Epithelial cell of proximal tubule (primary cell): ENCODE results near the gene MPI. TPM values are rescaled to one million over a fixed set of nuclear protein-coding genes. Genes with fewer than 3 reads are reported as not detected.
A peak's percentile ranks its signal among the peaks of the same experiment; 100 is the strongest.

ENCODE experiments used
- DNase-seq: peaks from one replicate; pipeline ENCODE4 v3.0.0-alpha.2; 2011; ENCODE audit warnings: low read depth
- H3K4me3 ChIP-seq: 2 replicates; pipeline ENCODE4 v1.5.1; 2011; ENCODE audit warnings: low read depth, mild to moderate bottlenecking, low read length
- total RNA-seq: library from RNA; depleted of rRNA; stranded (reverse); fragments of >200 nt; gene quantifications from 2 replicates; pipeline ENCODE4 v1.2.3, GENCODE V29; 2015
- TF ChIP-seq, protein P1 (sequence below): conservative IDR thresholded peaks from 2 replicates; pipeline ENCODE4 v1.5.1; 2012; ENCODE audit warnings: low read depth, mild to moderate bottlenecking, low read length

The MPI gene
- total RNA-seq, 1 donor from 2014 or later, result 64.2 TPM

DNA sequence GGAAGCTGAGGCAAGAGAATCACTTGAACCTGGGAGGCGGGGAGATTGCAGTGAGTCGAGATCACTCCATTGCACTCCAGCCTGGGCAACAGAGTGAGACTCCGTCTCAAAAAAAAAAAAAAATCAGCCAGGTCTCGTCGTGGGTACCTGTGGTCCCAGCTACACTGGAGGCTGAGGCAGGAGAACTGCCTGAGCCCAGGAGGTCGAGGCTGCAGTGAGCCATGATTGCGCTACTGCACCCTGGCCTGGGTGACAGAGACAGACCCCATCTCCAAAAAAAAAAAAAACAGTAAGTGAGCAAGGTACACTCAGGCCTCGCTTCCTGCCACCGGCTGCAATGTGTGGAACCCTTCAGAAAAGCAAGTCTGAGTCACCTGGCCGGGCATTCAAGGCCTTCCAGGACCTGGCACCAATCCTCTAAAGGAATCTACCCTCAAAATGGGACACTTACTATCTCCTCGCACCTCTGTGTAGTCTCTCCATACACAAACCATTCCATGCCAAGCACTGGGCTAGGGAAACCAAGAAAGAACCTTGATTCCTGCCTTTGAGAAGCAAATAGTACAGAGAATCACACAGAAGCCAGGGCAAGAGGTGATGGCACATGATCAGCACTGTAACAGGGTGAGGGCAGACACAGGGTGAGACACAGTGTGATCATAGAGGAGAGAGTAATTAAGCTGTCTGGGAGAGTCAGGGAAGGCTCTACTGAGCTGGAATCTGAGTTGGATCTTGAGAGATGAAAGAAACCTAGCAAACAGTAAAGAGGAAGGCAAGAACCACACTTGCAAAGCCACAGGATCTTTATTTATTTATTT, 26.4 kb upstream of the MPI start:
- peak; percentile 71 for DNase-seq
- TF ChIP-seq, protein P1, sequence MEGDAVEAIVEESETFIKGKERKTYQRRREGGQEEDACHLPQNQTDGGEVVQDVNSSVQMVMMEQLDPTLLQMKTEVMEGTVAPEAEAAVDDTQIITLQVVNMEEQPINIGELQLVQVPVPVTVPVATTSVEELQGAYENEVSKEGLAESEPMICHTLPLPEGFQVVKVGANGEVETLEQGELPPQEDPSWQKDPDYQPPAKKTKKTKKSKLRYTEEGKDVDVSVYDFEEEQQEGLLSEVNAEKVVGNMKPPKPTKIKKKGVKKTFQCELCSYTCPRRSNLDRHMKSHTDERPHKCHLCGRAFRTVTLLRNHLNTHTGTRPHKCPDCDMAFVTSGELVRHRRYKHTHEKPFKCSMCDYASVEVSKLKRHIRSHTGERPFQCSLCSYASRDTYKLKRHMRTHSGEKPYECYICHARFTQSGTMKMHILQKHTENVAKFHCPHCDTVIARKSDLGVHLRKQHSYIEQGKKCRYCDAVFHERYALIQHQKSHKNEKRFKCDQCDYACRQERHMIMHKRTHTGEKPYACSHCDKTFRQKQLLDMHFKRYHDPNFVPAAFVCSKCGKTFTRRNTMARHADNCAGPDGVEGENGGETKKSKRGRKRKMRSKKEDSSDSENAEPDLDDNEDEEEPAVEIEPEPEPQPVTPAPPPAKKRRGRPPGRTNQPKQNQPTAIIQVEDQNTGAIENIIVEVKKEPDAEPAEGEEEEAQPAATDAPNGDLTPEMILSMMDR, result no peak
- H3K4me3 ChIP-seq, result no peak overlapping the region

DNA sequence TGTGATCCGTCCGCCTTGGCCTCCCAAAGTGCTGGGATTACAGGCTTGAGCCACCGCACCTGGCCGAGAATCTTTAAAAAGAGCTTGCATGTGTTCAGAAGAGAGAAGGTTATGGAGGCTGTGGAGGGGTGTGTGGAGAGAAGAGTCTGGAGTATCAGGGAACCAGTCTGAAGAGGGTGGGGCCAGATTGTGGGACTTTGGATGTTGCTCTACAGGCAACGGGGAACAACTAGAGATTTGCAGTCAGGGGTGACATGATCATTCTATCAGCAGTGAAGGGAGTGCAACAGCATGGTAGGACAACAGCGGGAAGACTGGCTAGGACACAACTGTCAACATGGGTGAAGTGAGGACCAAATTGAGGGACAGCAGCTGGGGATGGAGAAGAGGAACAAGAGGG, 25.5 kb upstream of the MPI start:
- no peak for DNase-seq
- no peak overlapping the region for H3K4me3 ChIP-seq
- TF ChIP-seq, protein P1, result no peak

DNA sequence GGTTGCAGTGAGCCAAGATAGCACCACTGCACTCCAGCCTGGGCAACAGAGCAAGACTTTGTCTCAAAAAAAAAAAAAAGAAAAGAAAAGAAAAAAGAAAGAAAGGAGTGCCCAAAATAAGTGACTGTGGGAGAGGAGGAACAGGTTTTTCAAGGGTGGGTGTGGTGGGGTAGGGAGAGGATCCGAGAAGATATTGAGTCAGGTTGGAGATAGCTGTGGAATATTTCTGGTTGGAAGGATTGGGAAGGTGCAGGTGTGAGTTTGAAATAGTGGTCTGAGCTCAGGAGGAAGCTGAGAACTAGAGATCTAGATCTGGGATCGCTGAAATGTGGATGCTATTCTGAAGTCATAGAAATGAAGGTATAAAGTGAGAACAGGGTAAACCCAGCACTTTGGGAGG, 24.5 kb upstream of the MPI start:
- TF ChIP-seq, protein P1, result no peak
- H3K4me3 ChIP-seq, result no peak overlapping the region
- DNase-seq, result no peak

DNA sequence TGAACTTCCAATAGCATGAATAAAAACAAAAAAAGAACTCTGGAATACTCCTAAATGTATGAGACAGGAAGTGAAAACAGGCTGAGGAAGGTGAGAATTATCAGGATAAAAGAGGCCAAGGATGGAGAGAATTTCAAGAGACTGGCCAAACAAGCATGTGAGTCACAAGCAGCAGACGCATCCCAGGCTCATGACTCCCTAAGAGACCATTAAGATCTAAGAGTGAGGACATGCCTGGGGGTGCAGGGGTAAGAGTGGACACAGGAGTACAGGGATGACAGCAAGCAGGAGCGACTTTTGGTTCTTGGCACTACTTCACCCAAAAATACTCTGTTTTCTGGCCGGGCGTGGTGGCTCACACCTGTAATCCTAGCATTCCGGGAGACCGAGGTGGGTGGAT, 23.8 kb upstream of the MPI start:
- DNase-seq, result no peak
- TF ChIP-seq, protein P1, result no peak
- no peak overlapping the region for H3K4me3 ChIP-seq

DNA sequence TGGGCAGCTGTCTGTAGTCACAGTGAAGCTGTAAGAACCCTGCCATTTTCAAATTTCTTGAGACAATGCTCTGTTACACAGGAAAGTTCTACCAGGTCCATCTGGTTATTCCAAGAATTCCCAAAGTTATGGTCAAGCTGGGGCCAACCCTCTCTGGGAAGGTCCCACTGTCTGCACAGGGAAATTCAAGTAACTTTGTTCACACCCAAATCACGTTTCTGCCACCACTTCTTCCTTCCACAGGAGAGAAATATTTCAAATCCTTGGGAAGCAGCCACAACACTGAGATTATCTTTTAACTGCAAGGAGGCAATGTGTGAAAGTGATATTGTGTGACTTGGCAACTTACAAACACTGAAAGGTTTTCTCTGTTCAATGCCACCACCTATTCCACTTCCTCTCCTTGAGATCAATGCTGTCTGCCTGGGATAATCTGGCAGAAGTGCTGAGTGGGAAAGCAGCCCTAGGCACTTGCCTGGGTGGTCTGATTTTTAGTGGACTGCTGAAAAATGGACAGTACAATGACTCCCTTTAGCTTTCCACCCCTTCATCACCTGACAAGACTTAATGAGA, 22.3 kb upstream of the MPI start:
- no peak overlapping the region for H3K4me3 ChIP-seq
- DNase-seq, result no peak
- TF ChIP-seq, protein P1, result no peak

DNA sequence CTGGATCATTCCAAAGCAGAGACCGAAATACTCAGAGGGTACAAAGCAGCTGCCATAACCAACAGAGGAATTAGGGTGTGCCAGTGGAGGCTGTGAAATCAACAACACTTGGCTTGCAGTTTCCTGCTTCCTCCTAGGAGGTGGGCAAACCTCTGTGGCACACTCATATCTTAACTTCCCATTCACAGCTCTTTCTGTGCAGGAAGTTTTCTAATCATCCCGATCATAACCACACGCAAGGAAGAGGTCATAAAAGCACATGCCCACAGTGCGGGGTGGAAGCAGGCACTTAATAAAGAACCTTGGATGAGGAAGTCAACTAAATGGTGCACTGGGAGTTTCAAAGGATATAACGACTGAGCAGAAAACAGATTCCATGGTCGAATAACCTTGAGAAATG, 21.8 kb upstream of the MPI start:
- TF ChIP-seq, protein P1, result no peak
- no peak overlapping the region for H3K4me3 ChIP-seq
- DNase-seq, result no peak

DNA sequence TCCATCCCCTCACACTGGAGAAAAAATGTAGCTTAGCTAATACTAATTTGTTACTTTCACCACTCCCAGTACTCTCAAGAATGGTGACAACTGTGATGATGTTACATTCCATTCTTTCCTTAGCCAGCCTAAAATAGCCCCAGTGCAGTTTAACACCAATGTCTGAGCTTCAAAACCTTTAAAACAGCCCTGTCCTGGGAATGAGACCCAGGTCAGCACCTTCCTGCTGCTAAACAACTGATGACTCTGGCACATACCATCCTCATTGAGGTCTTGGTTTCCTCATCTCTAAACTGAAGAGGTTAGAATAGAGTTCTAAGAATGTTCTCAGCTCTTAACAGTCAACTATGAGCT, 20.5 kb upstream of the MPI start:
- H3K4me3 ChIP-seq, result no peak overlapping the region
- TF ChIP-seq, protein P1, result no peak
- DNase-seq, result no peak
